SK-N-DZ (cell line): ENCODE measurements around the gene STMND1.

Experiments used
- DNase-seq: peaks from one replicate; pipeline ENCODE4 v3.0.0-alpha.2; 2015; ENCODE audit warnings: low spot score

Gene STMND1

DNA sequence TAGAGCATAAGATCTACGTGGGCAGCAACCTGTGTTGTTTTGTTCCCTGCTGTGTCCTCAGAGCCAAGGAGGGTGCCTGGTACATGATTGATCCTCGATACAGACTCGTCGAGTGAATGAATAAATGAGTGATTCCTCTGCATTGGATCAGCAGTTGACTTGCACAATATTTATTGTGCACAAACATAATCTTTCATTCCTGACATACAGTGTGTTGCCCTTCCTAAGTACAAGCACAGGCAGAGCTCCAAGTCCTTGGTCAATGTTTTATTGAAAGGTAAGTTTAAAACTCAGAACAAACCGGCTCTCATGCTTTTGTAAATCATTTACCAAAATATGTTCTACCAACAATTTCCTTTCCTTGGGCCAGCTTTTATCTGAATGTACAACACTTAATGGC, 57.4 kb downstream of the STMND1 start:
- DNase-seq: no peak

DNA sequence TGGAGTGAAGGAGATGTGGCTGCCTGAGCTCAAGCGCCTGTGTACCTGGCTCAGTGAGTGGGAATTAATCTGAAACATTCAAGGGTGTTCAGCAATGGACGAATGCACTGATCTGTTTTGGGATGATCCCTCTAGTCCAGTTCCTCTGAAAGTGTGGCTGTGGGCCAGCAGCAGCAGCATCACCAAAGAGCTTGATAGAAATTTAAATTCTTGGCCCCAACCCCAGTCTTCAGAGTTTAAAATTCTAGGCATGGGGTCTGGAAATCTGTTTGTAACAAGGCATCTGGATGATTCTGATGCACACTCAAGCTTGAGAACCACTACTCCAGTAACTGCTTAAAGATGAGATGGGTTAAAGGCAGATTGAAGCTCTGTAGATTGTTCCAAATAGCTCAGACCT, 59.2 kb downstream of the STMND1 start:
- DNase-seq: no peak

GRCh38 chr6:17165383-17165782, 63.5 kb downstream of the STMND1 start:
- no peak for DNase-seq

DNA sequence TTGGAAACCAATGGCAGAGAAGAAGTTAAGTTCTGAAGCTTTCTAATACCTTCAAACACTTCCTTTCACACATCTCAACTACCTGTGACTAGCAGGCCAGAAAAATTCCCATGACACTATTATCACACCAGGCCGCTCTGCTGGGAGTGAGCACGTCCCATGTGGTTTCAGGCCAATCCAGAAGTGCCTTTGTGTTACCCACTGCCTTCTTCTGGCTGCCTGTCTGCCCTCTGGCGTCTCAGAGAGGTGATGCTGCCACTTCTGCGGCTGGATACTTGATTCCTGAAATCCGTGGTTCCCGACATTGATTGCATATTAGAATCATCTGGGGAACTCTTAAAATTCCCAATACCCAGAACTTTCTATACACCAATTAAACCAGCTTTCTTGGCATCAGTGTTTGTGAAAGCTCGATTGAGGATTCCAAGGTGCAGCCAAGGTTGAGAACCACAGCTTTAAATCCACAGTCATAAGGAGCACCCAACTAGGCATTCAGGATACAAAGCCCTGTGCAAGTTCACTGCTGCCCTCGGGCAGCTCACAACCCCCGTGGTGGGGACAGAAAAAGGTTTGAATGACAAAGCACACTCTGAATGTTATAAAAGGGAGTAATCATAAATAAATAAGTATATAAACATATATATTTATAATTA, 65.6 kb downstream of the STMND1 start:
- peak; percentile 90 for DNase-seq

GRCh38 chr6:17169291-17169690, 67.4 kb downstream of the STMND1 start:
- DNase-seq: no peak

DNA sequence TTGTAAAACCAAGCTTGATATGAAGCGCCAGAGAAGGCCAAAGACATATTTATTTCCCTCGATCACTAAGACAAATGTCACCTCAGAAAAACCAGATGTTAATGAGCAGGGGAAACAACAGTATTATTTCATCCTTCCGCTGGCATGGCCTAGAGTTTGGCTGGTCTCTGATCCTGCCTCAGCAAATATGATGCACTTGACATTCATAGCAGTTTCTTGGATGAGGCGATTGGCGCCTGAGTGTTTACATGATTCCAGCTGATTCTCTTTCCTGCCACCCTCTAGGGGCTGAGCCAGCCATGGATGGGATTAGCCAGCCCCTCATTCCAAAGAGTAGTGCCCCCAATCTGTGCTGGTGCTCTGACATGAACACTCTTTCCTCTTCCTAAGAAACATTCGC, 67.9 kb downstream of the STMND1 start:
- DNase-seq: no peak

DNA sequence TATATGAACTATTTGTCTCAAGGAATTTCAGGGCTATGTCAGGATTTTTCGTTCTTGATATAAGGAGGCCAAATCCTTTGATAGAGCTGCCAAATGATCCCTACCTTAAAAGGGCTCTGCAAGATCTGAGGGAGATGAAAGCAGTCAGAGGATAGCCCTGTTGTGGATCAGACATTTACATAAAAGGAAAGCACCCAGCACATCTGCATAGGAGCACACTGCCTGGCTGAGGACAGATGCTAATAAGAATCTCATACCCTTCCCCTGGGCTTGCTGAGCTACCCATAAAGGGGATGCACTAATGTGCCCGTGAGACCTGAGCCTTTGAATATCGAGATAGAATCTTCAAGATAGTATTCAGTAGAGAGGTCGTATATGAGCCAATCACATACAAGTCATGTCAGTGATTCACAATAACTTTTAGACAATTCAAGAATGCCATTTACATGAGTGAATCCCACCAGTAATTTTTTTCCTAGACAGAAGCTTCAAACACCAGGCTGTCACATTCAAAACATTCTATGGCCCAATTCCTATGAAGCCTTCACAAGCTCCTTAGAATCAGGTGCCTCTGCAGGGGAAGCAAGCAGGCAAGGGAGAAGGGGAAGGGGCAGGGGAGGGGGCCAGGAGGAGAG, 71.1 kb downstream of the STMND1 start:
- no peak for DNase-seq

DNA sequence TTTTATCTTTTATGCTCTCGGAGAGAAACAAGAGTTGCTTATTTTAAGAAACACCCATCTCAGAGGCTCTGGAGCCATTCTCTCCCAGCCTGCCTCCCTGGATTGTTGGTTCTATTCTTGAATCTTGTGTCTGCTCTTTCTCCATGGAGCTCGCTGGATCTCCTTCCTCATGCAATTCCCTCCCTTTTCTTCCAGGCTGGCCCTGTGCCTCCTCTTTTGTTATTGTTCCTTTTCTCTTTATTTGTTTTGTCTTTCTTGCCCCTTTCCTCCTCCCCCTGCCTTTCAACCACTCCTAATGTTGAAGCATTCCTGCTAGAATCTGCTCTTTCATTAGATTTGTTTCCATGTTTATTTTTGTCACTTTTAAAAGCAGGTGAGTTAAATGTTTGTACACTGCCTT, 76.5 kb downstream of the STMND1 start:
- DNase-seq: peak; percentile 24

DNA sequence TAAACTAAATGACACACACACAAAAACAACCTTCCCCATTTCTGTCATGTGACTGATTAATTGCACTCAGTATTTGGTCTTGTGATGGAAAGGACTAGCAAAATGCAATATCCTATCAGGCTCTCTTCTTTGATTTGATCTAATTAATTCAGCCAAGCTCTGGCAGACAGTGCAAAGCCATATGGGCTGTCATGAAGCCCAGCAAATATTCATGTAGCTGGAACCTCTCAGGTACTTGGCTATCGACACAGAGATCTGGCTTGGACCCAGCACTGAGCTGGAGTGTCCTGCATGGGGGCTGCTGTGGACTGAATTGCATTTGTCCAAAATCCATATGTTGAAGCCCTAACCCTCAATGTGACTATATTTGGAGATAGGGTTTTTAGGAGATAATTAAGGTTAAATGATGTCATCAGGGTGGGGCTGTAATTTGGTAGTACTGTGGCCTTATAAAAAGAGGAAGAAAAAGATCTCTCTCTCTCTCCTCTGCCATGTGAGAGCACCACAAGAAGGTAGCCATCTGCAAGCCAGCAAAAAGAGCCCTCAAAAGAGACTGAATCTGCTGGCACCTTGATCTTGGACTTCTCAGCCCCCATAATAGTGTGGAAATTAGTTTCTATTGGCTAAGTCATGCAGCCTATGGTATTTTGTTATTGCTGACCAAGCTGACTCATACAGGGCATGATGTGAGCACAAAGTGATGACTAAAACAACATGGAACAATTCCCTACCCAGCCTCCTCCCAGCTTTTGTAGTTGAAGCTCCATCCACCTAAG, 77.1 kb downstream of the STMND1 start:
- DNase-seq: peak; percentile 76

DNA sequence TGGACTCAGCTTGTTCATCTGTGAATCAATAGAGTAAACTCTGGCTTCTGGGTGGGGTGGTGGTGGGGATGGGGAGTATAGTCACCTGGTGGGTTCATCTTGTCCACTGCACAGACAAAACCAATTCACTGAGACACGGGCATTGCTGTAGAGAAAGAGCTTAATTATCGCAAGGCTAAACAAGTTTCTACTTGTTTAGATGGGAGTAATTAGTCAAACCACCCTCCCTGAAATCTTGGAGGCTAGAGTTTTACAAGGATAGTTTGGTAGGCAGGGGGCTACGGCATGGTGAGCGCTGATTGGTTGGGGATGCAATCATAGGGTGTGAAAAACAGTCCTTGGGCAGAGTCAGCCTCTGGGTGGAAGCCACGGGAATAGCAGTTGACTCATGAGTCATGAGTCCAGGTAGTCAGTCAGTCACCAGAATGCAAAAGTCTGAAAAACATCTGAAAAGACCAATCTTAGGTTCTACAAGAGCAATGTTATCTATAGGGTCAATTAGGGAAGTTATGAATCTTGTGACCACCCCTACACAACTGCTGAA, 77.8 kb downstream of the STMND1 start:
- DNase-seq: no peak
